Endothelial cell of umbilical vein (primary cell): ENCODE data around the gene CABYR. TPM values are rescaled to one million over a fixed set of nuclear protein-coding genes. Genes with fewer than 3 reads are reported as not detected.

Experiments
- BruUV-seq: library from RNA; stranded (reverse); fragments of 400-500 nt; replicated peaks from 2 replicates; lab custom pipeline; 2021; lab: Mats Ljungman, UMichigan
- CTCF ChIA-PET: fragments of 300-600, 350-600 bp; sonication (Branson Sonifier 250); formaldehyde crosslinking; loops from one replicate; lab custom pipeline; 2021; ENCODE audit warnings: antibody characterized with exemption, inconsistent platforms; lab: Charles Lee
- POLR2A ChIA-PET: fragments of 300-600, 350-600 bp; sonication (Branson Sonifier 250); formaldehyde crosslinking; loops from one replicate; lab custom pipeline; 2021; ENCODE audit warnings: antibody characterized with exemption, inconsistent platforms; lab: Charles Lee
- DNase-seq: peaks from one replicate; pipeline ENCODE4 v3.0.0-alpha.2; 2011; ENCODE audit warnings: low read depth, low spot score
- FAIRE-seq: peaks from 2 replicates; lab custom pipeline; 2011; peaks lifted over from hg19 to GRCh38; lab: Jason Lieb, UNC
- H2AFZ ChIP-seq: 2 replicates; pipeline ENCODE4 v1.6.0; 2012; ENCODE audit warnings: low read depth, low read length, control low read depth, inconsistent platforms
- H3K27ac ChIP-seq: 2 replicates; pipeline ENCODE4 v1.5.1; 2011; ENCODE audit warnings: low read depth, mild to moderate bottlenecking, control low read depth, low read length, moderate library complexity; ENCODE audit not compliant: insufficient read depth
- H3K27me3 ChIP-seq, 2 experiments: 2 replicates each; pipeline versions ENCODE4 v1.6.0 to v1.6.1; 2011; ENCODE audit warnings: low read length in 2 of 2, mixed read lengths in 1 of 2; ENCODE audit not compliant: control insufficient read depth in 2 of 2, insufficient read depth in 2 of 2
- H3K36me3 ChIP-seq, 2 experiments: 2 replicates in 1 of 2; 3 replicates in 1 of 2; pipeline ENCODE4 v1.5.1; 2011; ENCODE audit warnings: low read length in 2 of 2, mild to moderate bottlenecking in 1 of 2, moderate library complexity in 1 of 2; ENCODE audit not compliant: control insufficient read depth in 2 of 2, insufficient read depth in 2 of 2; ENCODE audit errors: extremely low read depth in 1 of 2
- H3K4me1 ChIP-seq: 3 replicates; pipeline ENCODE4 v1.5.1; 2011; ENCODE audit warnings: mild to moderate bottlenecking, low read length; ENCODE audit not compliant: control insufficient read depth, insufficient read depth; ENCODE audit errors: extremely low read depth
- H3K4me2 ChIP-seq: 2 replicates; pipeline ENCODE4 v1.6.1; 2011; ENCODE audit warnings: low read length, control low read depth, mixed read lengths; ENCODE audit not compliant: insufficient read depth
- H3K4me3 ChIP-seq, 3 experiments: fragments of 200-600 bp in 1 of 3; sonication (generic), shearing (Covaris generic) in 1 of 3; replicated peaks in 1 of 3; 2 replicates each; pipeline ENCODE4 v1.5.1; 2011 to 2016; ENCODE audit warnings: control low read depth in 3 of 3, low read length in 3 of 3, mild to moderate bottlenecking in 2 of 3, inconsistent platforms in 1 of 3, low read depth in 1 of 3, moderate library complexity in 1 of 3; ENCODE audit not compliant: insufficient read depth in 1 of 3
- H3K79me2 ChIP-seq: 2 replicates; pipeline ENCODE4 v1.6.0; 2012; ENCODE audit warnings: low read length, inconsistent platforms; ENCODE audit not compliant: control insufficient read depth, insufficient read depth
- H3K9ac ChIP-seq: replicated peaks from 2 replicates; pipeline ENCODE3; 2011; ENCODE audit warnings: low read length, control low read depth; ENCODE audit not compliant: insufficient read depth; ENCODE audit errors: extremely low read depth
- H3K9me1 ChIP-seq: replicated peaks from 3 replicates; pipeline ENCODE4 v1.6.0; 2011; ENCODE audit warnings: mild to moderate bottlenecking, low read length; ENCODE audit not compliant: control insufficient read depth, insufficient read depth; ENCODE audit errors: extremely low read depth
- H3K9me3 ChIP-seq: replicated peaks from 2 replicates; pipeline ENCODE4 v1.5.1; 2012; ENCODE audit warnings: low read length, inconsistent platforms; ENCODE audit not compliant: control insufficient read depth, insufficient read depth
- H4K20me1 ChIP-seq: replicated peaks from 2 replicates; pipeline ENCODE3; 2011; ENCODE audit warnings: mild to moderate bottlenecking, low read length; ENCODE audit not compliant: control insufficient read depth, insufficient read depth; ENCODE audit errors: extremely low read depth
- CTCF ChIP-seq, 2 donors: IDR thresholded peaks; 1 replicate in 1 of 2; 2 replicates in 1 of 2; pipeline ENCODE4 v1.5.1; 2011; ENCODE audit warnings: low read length in 2 of 2, mild to moderate bottlenecking in 2 of 2, moderate library complexity in 2 of 2, control low read depth in 1 of 2, inconsistent platforms in 1 of 2, low read depth in 1 of 2; ENCODE audit not compliant: insufficient read depth in 1 of 2; ENCODE audit errors: extremely low read depth in 1 of 2
- EZH2 ChIP-seq: IDR thresholded peaks from 2 replicates; pipeline ENCODE4 v1.6.1; 2012; ENCODE audit warnings: borderline replicate concordance, low read depth, mild to moderate bottlenecking, moderate library complexity, low read length, inconsistent platforms; ENCODE audit not compliant: severe bottlenecking
- FOS ChIP-seq: IDR thresholded peaks from 2 replicates; pipeline ENCODE4 v1.6.1; 2011; ENCODE audit warnings: mild to moderate bottlenecking, low read length, moderate library complexity, borderline replicate concordance; ENCODE audit not compliant: insufficient read depth
- GATA2 ChIP-seq: IDR thresholded peaks from 2 replicates; pipeline ENCODE4 v1.7.0; 2011; ENCODE audit warnings: low read depth, mild to moderate bottlenecking, moderate library complexity, mixed read lengths, low read length; ENCODE audit not compliant: insufficient read length, insufficient read depth
- JUN ChIP-seq: IDR thresholded peaks from 2 replicates; pipeline ENCODE4 v1.6.1; 2011; ENCODE audit warnings: borderline replicate concordance, low read depth; ENCODE audit not compliant: insufficient read length, insufficient read depth
- MYC ChIP-seq: IDR thresholded peaks from one replicate; pipeline ENCODE4 v1.6.1; 2011; ENCODE audit warnings: mild to moderate bottlenecking, low read depth, low read length
- POLR2A ChIP-seq: IDR thresholded peaks from 2 replicates; pipeline ENCODE4 v1.6.1; 2012; ENCODE audit warnings: low read depth, mild to moderate bottlenecking, control low read depth, low read length
- POLR2AphosphoS5 ChIP-seq: IDR thresholded peaks from 2 replicates; pipeline ENCODE4 v1.6.1; 2012; ENCODE audit warnings: low read depth, mild to moderate bottlenecking, control low read depth, low read length, moderate library complexity; ENCODE audit not compliant: insufficient read depth
- dilution Hi-C: fragments of 300-500 bp; cut with MboI; formaldehyde crosslinking; loops from one replicate; pipeline ENCODE4 v1.15.0; 2019; ENCODE audit warnings: low sequenced_read_pairs; ENCODE audit not compliant: extremely low pct_ligation_motif_present
- intact Hi-C: fragments of 100-400 bp; cut with micrococcal nuclease; formaldehyde crosslinking; loops from one replicate; pipeline ENCODE4 v1.10.0; 2022
- polyA plus RNA-seq, 4 experiments: library from polyadenylated mRNA; depleted of rRNA in 3 of 4; stranded (reverse) in 3 of 4; unstranded in 1 of 4; fragments of >200 nt; gene quantifications; 2 replicates each; pipeline versions ENCODE4 v1.2.1 to v1.2.3, GENCODE V29; 2011 to 2012; ENCODE audit warnings: missing spikeins in 1 of 4
- total RNA-seq: library from RNA; stranded (reverse); gene quantifications from 2 replicates; pipeline ENCODE4 v1.2.3, GENCODE V29; 2021
- TF ChIP-seq, protein P1 (sequence below): IDR thresholded peaks from 2 replicates; pipeline ENCODE4 v1.6.1; 2011; ENCODE audit not compliant: insufficient read depth, insufficient read length

The CABYR gene
- total and polyA plus RNA-seq, 2 donors (not counting 3 experiments of a cell fraction or from before 2014, with no cell fraction given) = 3.9 to 8.9 TPM

DNA sequence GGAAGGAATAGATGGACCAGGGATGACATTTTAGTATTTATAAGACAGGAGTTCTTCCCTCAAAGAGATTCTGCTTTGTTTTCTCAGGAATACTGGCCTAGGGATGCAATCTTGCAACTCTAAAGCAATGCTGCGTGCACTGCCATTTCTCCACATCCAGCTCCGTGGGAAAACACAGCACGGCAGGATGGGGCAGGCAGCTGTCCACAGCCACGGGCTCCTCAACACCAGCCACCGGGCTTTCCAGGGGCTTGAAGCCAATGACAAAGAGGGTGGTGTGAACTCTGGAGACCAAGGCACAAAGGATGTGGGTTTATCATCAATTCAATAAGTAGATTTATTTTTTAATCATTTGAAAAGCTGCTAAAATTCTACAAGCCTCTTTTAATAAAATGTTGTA is 49.3 kb downstream of the CABYR start:
- dilution Hi-C loops = no loop called here
- H3K27me3 ChIP-seq = no peaks in the 10 kb centered on the region
- POLR2A ChIA-PET = no interaction called here
- H2AFZ ChIP-seq = no peak overlapping the region
- no peaks in the 10 kb centered on the region for H3K9me1 ChIP-seq
- H3K27ac ChIP-seq = no peak overlapping the region
- CTCF ChIA-PET = interaction anchor here (1.0 to 3.9 kb wide), 2 partner anchors 11 to 14 kb away, joined by 5 to 53 read pairs; no protein-coding TSS in a partner anchor
- no peaks in the 10 kb centered on the region for H3K4me1 ChIP-seq
- H3K9ac ChIP-seq = no peak overlapping the region
- DNase-seq (no peak), FAIRE-seq (no peak)
- H4K20me1 ChIP-seq = no peaks in the 10 kb centered on the region
- no peaks in the 10 kb centered on the region for H3K79me2 ChIP-seq
- no TSS peak for BruUV-seq
- no peaks in the 10 kb centered on the region for H3K36me3 ChIP-seq
- no peak overlapping the region for H3K4me2 ChIP-seq
- H3K9me3 ChIP-seq = no peaks in the 10 kb centered on the region
- no peak for TF ChIP-seq POLR2AphosphoS5
- no peak for TF ChIP-seq POLR2A
- no peak for TF ChIP-seq JUN
- TF ChIP-seq, protein P1, sequence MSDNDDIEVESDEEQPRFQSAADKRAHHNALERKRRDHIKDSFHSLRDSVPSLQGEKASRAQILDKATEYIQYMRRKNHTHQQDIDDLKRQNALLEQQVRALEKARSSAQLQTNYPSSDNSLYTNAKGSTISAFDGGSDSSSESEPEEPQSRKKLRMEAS = no peak
- no peak for TF ChIP-seq EZH2
- no peak for TF ChIP-seq FOS
- TF ChIP-seq MYC = no peak
- no peak for TF ChIP-seq CTCF (IDR thresholded peaks at IDR 0.05; ENCODE audit: extremely low read depth in 1 of 2, insufficient read depth in 1 of 2, low read depth in 1 of 2, low read length in 2 of 2)
- TF ChIP-seq GATA2 = no peak
- no peak overlapping the region for H3K4me3 ChIP-seq
- intact Hi-C loops = no loop called here
